ENCODE data around the gene GALNT18.

GALNT18 gene

GRCh38 chr11:11586465-11586864, 35.3 kb downstream of the GALNT18 start:
- no peak for DNase-seq

GRCh38 chr11:11584937-11585336, 36.9 kb downstream of the GALNT18 start:
- no peak for DNase-seq

DNA sequence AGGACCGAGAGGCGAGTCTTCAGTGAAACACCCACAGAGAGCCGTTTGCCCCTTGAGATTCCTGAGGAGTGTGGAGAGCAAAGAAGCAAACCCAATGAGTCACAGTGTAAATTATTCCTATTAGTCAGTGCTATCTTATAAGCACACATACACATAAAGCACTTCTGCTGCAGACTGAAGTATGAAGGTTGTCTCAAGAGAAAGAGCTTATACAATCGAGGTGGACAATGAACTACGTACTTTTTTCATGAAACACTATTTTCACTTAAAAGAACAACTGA, 37.3 kb downstream of the GALNT18 start:
- no peak for DNase-seq

GRCh38 chr11:11583801-11584529, 37.8 kb downstream of the GALNT18 start:
- no peak for DNase-seq

DNA sequence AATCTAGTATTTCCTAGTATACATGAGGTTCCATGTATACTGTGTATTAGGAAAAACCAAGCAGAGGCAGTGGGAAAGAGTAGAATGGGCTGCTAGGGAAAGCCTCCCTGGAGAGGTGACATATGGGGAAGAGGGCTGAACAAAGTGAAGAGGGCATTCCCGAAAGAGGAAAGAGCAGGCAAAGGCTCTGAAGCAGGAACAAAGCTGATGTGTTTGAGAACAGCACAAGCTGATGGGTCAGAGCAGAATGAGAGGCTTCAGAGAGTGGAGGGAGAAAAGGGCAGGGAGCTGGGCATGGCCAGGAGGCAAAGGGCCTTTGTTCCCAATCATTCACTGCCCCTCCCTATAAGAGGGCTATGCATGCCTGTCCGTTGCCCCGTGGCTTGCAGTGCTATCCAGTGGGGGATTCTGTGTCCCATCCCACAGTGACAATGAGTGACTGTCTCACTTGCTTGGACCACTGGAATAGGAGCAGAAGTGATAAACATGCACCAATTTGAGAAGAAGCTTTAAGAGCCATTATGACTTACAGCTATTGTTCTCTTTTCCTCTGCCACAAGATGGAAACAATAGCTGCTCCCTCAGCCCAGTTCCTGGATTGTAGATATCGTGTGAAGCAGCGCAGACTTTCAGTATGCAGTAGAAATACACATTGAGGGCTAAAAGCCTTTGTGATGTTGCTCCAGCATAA, 39.6 kb downstream of the GALNT18 start:
- DNase-seq, result no peak

DNA sequence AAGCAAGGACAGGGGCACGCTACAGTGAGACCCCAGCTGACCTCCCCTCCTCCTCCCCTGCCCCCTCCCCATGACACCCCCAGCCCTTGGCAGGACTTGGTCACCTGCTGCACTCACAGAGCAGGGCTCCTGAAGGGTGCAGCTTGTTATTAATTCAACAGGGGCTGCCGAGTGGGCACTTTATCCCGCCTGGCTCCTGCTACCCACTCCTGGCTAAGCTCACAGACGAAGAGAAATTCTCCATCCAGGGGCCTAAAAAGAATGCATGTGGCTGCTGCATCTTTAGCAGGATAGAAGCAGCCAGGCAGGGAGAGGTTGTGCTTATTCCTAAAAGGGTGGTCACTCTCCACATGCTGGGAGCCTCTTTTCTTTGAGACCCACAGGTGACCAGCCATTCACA, 40.3 kb downstream of the GALNT18 start:
- DNase-seq, result no peak

GRCh38 chr11:11580841-11581411, 40.9 kb downstream of the GALNT18 start:
- no peak for DNase-seq

DNA sequence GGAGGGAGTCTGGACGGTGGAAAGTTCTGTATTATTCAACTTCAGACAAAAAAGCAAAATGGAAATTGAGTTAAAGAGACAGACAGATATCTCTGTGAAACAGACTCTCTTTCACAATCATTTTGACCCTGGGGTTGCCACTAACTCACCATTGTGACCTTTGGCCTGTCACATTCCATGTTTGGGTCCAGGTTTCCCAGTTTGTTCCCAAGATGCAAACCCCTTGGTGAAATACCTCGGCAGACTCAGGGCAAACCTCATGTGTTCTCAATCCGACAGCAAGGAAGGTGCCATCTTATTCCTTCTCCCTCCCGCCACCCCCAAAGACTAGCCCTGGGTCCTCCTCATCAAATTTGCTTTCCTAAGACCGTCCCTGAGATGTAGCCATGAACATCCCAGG, 41.8 kb downstream of the GALNT18 start:
- DNase-seq, result no peak

DNA sequence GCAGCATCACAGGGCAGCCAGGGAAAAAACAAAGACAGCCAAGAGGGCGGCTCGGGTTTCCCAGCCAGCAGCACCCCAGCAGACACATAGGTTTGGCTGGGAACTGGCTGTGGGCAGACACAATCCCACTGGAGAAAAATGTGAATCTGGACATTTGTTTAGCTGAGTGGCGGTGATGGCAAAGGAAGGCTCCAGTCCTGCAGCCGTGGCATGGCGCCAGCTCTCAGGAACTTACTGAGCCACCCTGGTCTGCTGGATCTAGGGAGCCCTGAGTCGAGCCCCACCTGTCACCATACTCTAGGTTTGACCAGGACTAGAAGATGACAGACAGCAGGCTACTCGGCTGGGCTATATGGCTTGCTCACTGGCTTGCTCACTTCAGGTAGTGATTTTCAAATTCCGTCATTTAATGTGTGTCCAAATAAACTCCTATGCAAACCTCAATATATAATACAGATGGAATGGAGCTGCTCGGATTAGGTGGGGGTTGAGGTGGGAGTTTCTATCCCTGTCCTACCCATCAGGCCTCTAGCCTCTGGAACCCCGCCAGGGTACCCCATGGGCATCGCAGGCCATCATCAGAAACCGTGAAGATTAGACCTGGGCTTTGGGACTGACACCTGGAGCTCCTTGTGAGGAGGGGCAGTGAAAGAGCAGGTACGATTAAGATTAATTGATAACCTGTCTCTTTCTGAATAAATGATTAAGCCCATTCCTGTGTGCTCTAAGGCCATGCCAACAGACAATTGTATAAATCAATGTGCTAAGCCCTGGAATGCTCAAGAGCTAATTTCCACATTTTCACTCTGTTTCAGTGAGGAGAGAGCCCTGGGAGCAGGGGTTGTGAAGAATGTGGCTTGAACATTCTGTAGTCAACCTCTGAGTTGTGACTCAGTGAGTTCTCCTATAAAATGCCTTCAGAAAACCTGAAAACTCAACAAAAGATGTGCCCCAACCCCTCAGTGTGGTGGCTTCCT, 42.5 kb downstream of the GALNT18 start:
- DNase-seq, result no peak

DNA sequence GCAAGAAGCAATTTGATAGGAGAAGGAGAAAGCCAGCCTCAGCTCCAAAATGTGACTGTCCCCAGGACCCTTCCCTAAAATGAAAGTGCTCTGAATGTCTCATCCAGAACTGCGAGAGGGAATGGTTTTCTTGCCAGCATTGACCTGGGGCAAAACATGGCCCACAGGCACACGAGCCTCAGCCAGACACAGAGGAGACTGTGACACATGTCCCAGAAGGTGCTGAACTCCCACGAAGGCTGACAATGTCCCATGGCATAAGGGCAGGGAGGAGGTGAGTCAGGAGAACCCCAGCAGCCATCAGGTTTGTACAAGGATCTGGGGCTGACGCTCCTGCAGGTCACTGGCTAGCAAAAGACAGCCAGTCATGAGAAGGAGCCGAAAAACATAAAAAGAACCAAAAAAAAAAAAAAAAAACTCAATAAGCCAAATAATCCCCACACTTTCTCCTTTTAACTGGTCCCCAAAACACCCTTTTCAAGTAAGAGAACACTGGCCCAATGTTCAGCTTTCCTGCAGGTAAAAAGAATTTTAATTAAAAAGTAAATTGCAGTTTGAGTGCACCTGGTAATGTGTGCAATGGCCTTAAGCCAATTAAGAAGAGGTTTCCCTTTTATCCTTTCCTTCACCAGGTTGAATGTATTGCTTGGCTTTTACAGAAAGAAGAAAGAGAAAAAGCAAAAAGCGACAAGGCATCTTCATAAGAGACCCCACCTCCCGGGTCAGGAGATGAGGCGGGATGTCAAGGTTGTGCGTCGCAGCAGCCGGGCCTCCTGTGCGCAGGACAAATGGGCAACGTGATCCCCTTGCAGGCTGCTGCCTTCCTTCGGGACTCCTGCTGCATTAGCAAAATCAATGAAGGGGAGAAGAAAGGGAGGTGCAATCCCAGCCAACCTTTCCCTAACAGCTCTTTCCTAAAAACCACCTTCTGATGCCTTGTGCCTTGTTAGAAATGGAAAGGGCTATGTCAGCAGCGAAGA, 43.6 kb downstream of the GALNT18 start:
- DNase-seq, result no peak

- no peak for DNase-seq
These were observed 44.5 kb downstream of the GALNT18 start for GRCh38 chr11:11577251-11577855.

DNA sequence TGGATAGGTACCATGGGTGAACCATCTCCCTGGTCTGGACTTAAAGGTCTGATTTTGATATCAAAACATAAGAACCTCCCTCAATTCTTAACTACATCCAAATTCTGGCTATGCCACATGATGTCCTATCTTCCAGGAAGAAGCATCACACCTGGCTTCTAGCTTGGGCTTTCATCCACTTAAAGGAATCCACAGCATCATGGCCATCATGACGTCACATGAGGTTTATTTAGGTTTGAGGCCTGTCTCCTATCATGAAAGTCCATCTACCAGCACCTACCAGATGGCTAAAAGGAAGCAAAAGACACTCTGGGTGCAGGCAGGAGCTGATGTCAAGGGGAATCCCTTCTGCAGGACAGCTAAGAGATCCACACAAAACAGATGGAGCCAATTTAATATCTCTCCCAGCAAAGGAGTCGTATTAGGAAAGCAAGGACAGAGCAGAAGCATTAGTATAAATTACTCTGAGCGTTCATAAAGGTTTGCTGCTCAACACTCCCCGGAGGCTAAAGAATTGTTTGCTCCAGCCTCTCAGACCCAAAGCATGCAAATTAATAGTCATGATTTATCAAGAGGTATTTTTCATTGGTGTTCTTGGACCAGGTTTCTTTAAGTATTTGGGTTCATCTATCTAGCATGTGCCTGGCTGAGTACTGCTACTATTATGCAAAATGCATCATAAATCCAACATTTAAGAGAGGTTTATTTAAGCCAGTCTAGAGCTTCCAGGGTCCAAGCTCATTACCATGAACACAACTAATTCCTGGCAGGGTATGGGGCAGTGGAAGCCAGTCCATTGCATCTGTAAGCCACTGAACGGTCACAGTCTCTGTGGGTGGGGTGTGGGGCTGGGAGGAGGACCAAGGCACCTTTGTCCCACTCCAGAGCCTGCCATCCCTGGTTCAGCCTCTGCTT, 47.2 kb downstream of the GALNT18 start:
- DNase-seq, result no peak

- DNase-seq, result no peak
These were observed 49.4 kb downstream of the GALNT18 start for GRCh38 chr11:11572386-11572785.

DNA sequence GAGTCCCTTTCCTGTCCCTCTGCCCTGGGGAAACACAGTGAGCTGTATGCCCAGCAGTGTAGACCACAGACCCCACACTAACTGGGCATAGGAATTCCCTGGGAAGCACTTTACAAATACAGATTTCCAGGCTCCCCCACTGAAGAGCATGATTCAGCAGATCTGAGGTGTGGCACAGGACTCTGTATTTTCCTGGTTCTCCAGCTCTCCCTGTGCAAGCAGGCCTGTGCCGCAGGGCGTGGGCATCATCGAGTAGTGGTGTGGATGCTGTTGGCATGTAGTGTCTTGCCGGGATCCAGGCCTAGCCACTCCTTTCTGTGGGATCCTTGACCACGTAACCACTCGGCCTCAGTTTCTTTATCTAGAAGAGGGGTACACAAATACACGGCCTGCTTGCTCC, 49.9 kb downstream of the GALNT18 start:
- no peak for DNase-seq

DNA sequence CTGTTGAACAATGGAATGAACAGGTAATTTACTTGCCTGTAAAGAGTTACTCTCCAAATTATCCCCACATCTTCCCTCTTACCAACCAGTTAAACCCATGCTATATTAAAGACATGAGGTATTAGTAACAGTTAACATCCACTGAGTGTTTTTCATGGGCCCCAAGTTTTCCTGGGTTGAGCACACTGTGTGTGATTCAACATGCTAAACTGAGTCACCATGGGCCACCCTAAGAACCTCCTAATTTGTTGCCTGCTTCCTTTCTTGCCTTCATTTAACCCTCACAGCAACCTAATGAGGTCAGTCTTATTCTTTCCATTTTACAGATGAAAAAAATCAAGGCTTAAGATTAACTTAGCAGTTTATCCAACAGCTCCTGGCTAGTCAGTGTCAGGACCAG, 51.0 kb downstream of the GALNT18 start:
- DNase-seq, result no peak

DNA sequence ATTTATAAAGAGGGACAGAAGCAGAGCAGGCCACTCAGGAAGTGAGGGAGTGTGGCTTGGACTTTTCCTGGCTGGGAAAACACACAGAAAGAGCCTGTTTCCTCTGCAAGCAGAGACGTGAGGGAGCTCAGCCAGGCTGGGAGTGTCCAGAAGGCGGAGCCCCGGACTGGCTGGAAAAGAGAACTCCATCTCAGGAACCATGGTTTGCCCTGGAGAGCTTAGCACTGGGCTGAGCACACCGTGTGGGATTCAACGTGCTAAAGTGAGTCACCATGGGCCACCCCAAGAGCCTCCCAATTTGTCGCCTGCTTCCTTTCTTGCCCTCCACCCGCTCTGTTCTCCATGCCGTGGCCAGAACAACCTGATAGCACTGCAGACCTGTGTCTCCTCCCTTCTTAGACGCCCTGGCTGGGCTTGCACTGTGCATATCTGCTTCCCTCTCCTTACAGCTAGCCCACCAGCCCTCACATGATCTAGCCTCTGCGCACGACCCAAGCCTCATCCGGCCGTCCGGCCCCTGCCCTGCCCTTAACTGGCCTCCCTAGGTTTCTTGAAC, 51.8 kb downstream of the GALNT18 start:
- DNase-seq, result no peak

- no peak for DNase-seq
These were observed 53.1 kb downstream of the GALNT18 start for GRCh38 chr11:11568651-11569229.

DNA sequence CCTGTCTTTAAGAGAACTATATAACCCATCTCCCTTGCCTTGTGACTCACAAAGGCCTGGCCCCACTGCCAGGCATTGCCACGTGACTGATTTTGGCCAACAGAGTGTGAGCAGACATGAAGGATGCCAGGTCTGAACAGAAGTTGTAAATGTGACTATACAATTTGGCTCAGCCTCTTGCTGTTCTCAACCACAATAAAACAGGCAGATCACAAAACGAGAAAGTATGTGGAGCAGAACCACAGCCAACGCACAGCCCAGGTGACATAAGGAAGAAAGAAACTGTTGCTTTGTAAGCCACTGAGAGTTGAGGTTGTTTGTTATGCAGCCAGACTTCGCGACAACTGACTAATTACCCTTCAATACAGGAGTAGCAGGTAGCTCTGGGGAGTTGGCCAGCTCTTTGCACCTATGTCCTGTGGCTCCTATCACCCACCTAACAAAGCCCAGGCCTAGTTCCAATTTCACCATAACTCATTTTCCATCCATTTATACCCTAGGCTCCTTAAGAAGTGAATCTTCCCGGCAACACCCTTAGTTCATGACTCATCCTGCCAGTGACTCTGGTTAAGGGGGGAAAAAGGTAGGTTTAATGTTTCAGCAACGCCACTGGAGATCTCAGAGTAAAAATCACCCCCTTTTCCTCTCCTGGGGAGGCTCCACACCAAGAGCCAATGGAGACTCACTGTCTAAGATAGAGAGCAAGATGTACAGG, 53.7 kb downstream of the GALNT18 start:
- DNase-seq, result no peak

GRCh38 chr11:11565636-11566035, 56.2 kb downstream of the GALNT18 start:
- no peak for DNase-seq
